Hematopoietic multipotent progenitor cell treated with erythropoietin and hydrocortisone succinate and interleukin-3 and kit ligand, for 17 days (in vitro differentiated cells): Measurements from ENCODE around the gene MAGIX.

Experiments
- DNase-seq: peaks from one replicate; pipeline ENCODE4 v3.0.0-alpha.2; 2015; ENCODE audit warnings: low spot score

Gene MAGIX

GRCh38 chrX:49204709-49205108 is 42.2 kb downstream of the MAGIX start:
- no peak for DNase-seq

GRCh38 chrX:49205443-49205842 is 42.9 kb downstream of the MAGIX start:
- no peak for DNase-seq

- no peak for DNase-seq
Measured at GRCh38 chrX:49206543-49206942, 44.0 kb downstream of the MAGIX start.

- no peak for DNase-seq
Measured at GRCh38 chrX:49208399-49208798, 45.8 kb downstream of the MAGIX start.

- no peak for DNase-seq
Measured at GRCh38 chrX:49209434-49210251, 47.1 kb downstream of the MAGIX start.

- no peak for DNase-seq
Measured at GRCh38 chrX:49210406-49210805, 47.8 kb downstream of the MAGIX start.

- DNase-seq: no peak
Measured at GRCh38 chrX:49211074-49211473, 48.5 kb downstream of the MAGIX start.

GRCh38 chrX:49212209-49212608 is 49.7 kb downstream of the MAGIX start:
- DNase-seq: no peak

- DNase-seq: no peak
Measured at GRCh38 chrX:49212861-49213260, 50.3 kb downstream of the MAGIX start.

GRCh38 chrX:49214416-49214815 is 51.9 kb downstream of the MAGIX start:
- no peak for DNase-seq

GRCh38 chrX:49214996-49215526 is 52.5 kb downstream of the MAGIX start:
- DNase-seq: no peak
